Spleen (tissue), 7 donors: Measurements from ENCODE around the gene DSE.

Experiments
- POLR2A ChIP-seq, 3 donors: fragments of 450-650 bp; IDR thresholded peaks; one replicate each; pipeline ENCODE4 v1.5.1; 2017; ENCODE audit warnings: antibody characterized with exemption in 3 of 3, mild to moderate bottlenecking in 1 of 3
- POLR2AphosphoS5 ChIP-seq, 3 donors: sonication (generic); formaldehyde crosslinking; IDR thresholded peaks; one replicate each; pipeline ENCODE4 v1.5.1; 2017; ENCODE audit warnings: antibody characterized with exemption in 3 of 3
- TF ChIP-seq, protein P1 (sequence below), 11 experiments: fragments of 200-600 bp in 7 of 11; fragments of 450-650 bp in 4 of 11; sonication (generic) in 4 of 11; IDR thresholded peaks in 8 of 11; conservative IDR thresholded peaks in 3 of 11; 1 replicate in 7 of 11; 2 replicates in 4 of 11; pipeline versions ENCODE4 v1.4.0 to v1.8.0; 2016 to 2021; ENCODE audit warnings: antibody characterized with exemption in 11 of 11, inconsistent platforms in 4 of 11, mild to moderate bottlenecking in 1 of 11
- donor health status: DM: no; HTN: no; CAD: no; lungs with moderate emphysema.
- donor health status: DM: no; HTN: no; CAD: no.
- donor health status: DM: no; HTN: no; CAD: no.

DNA sequence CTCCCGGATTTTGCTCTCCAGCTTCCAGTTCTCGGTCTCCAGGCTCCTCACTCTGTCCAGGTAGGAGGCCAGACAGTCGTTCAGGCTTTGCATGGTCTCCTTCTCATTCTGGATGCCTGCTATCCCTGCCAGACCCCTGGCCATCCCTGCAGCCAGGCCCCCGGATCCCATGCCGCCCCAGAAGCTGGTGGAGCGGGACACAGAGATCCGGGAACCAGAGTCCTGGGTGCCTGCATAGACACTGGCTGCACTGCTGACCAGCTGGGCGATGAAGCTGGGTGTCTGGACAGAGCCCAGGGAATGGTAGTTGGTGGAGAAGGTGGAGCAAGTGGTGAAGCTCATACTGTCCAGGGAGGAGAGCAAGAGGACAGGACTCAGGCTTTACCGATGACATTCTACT, 87.5 kb downstream of the DSE start:
- TF ChIP-seq, protein P1, sequence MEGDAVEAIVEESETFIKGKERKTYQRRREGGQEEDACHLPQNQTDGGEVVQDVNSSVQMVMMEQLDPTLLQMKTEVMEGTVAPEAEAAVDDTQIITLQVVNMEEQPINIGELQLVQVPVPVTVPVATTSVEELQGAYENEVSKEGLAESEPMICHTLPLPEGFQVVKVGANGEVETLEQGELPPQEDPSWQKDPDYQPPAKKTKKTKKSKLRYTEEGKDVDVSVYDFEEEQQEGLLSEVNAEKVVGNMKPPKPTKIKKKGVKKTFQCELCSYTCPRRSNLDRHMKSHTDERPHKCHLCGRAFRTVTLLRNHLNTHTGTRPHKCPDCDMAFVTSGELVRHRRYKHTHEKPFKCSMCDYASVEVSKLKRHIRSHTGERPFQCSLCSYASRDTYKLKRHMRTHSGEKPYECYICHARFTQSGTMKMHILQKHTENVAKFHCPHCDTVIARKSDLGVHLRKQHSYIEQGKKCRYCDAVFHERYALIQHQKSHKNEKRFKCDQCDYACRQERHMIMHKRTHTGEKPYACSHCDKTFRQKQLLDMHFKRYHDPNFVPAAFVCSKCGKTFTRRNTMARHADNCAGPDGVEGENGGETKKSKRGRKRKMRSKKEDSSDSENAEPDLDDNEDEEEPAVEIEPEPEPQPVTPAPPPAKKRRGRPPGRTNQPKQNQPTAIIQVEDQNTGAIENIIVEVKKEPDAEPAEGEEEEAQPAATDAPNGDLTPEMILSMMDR (IDR thresholded peaks at IDR 0.05 in 8 of 11, conservative IDR thresholded peaks at IDR 0.05 in 3 of 11): no peak
- TF ChIP-seq POLR2AphosphoS5 (IDR thresholded peaks at IDR 0.05) (no peak), POLR2A (IDR thresholded peaks at IDR 0.05) (no peak)
